ENCODE results near the gene USP50.
"Not testable (repeated sequence)": the region's sequence is repeated elsewhere in the genome, so short reads cannot be mapped to it uniquely, and the experiment has no call there.

Gene USP50

GRCh38 chr15:50546566-50546965 lies at the start of gene USP50:
Gene USP50 (minus strand): TSS chr15:50546666. CDS start chr15:50546525, 141 bp downstream.
- DNase-seq: no peak

GRCh38 chr15:50594311-50594710 lies 47.8 kb upstream of the USP50 start:
- no peak for DNase-seq

- no peak for DNase-seq
Measured at GRCh38 chr15:50593761-50594160, 47.3 kb upstream of the USP50 start.

- no peak for DNase-seq
Measured at GRCh38 chr15:50590288-50590687, 43.8 kb upstream of the USP50 start.

- DNase-seq: no peak
Measured at GRCh38 chr15:50577492-50577891, 31.0 kb upstream of the USP50 start.

- no peak for DNase-seq
Measured at GRCh38 chr15:50576166-50576565, 29.7 kb upstream of the USP50 start.

- not testable (repeated sequence) for DNase-seq
Measured at GRCh38 chr15:50573842-50574241, 27.4 kb upstream of the USP50 start.

- no peak for DNase-seq
Measured at GRCh38 chr15:50563756-50564155, 17.3 kb upstream of the USP50 start.

- no peak for DNase-seq
Measured at GRCh38 chr15:50562735-50563640, 16.5 kb upstream of the USP50 start.

GRCh38 chr15:50558012-50558411 lies 11.5 kb upstream of the USP50 start:
- DNase-seq: no peak

GRCh38 chr15:50556642-50557371 lies 10.3 kb upstream of the USP50 start:
- DNase-seq: no peak

GRCh38 chr15:50552238-50552637 lies 5.8 kb upstream of the USP50 start:
- DNase-seq: no peak

- no peak for DNase-seq
Measured at GRCh38 chr15:50549326-50549725, 2.9 kb upstream of the USP50 start.

- no peak for DNase-seq
Measured at GRCh38 chr15:50544368-50544767, 2.1 kb downstream of the USP50 start.

- no peak for DNase-seq
Measured at GRCh38 chr15:50543556-50543955, 2.9 kb downstream of the USP50 start.

GRCh38 chr15:50542887-50543210 lies 3.6 kb downstream of the USP50 start:
- no peak for DNase-seq

GRCh38 chr15:50531766-50532165 lies 14.7 kb downstream of the USP50 start:
- no peak for DNase-seq

- DNase-seq: no peak
Measured at GRCh38 chr15:50531163-50531562, 15.3 kb downstream of the USP50 start.

- DNase-seq: no peak
Measured at GRCh38 chr15:50523851-50524251, 22.6 kb downstream of the USP50 start.

GRCh38 chr15:50519740-50520425 lies 26.6 kb downstream of the USP50 start:
- no peak for DNase-seq

- DNase-seq: no peak
Measured at GRCh38 chr15:50513001-50513400, 33.5 kb downstream of the USP50 start.

- no peak for DNase-seq
Measured at GRCh38 chr15:50506121-50506520, 40.3 kb downstream of the USP50 start.

GRCh38 chr15:50505656-50506055 lies 40.8 kb downstream of the USP50 start:
- DNase-seq: not testable (repeated sequence)

GRCh38 chr15:50503144-50503543 lies 43.3 kb downstream of the USP50 start:
- no peak for DNase-seq
